GM19193 (cell line): Measurements from ENCODE around the gene BET1L.

Source experiments
- POLR2A ChIP-seq: IDR thresholded peaks from 4 replicates; pipeline ENCODE4 v1.6.1; 2011; ENCODE audit not compliant: insufficient read depth, insufficient read length; ENCODE audit errors: extremely low read depth

BET1L gene

GRCh38 chr11:207208-207862 is at the start of gene BET1L, which contains the start of gene RIC8A:
TSS of gene BET1L (minus strand) at chr11:207399. CDS start at chr11:207321, 78 bp downstream.
TSS of gene RIC8A (plus strand) at chr11:207708. CDS start at chr11:208855, 1,147 bp downstream.
- peak; percentile 96 for TF ChIP-seq POLR2A

GRCh38 chr11:255816-256215 is 48.6 kb upstream of the BET1L start:
- TF ChIP-seq POLR2A, result no peak

- TF ChIP-seq POLR2A, result no peak
These were observed 48.0 kb upstream of the BET1L start for GRCh38 chr11:255176-255575.

GRCh38 chr11:253886-254270 is 46.7 kb upstream of the BET1L start:
- TF ChIP-seq POLR2A, result no peak

DNA sequence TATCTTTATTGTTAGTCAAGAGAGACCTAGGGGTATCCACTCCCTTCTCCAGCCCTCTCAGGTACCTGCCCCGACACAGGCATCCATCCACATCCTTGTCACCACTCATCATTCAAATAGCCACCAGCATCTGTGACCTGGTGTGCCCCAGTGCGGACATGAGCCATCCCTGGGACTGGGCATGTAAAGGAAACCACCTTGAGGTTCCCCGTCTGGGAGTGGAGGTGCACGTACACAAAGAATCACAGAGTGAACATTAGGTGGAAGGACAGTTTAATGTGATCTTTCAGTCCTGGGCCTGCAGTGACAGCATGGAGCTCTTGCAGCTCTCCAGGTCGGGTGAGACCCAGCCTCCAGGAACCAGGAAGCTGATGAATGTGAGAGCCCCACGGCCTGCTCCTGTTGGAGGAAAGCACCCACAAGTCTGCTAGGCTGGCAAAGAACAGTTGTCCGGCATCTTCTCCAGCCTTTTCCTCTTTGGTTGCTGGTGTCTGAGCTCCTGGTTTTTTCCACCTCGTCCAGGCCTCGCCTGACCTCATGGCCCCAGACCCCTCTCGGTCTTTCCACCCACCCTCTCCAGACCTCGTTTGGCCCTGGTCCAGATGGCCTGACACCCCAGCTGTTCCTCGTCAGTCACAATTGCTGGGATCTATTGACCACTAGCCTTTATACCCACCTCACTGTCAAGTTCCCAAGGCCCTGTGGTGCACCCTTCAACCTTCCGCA is 46.1 kb upstream of the BET1L start:
- TF ChIP-seq POLR2A, result no peak

- TF ChIP-seq POLR2A, result no peak
These were observed 45.5 kb upstream of the BET1L start for GRCh38 chr11:252666-253065.

DNA sequence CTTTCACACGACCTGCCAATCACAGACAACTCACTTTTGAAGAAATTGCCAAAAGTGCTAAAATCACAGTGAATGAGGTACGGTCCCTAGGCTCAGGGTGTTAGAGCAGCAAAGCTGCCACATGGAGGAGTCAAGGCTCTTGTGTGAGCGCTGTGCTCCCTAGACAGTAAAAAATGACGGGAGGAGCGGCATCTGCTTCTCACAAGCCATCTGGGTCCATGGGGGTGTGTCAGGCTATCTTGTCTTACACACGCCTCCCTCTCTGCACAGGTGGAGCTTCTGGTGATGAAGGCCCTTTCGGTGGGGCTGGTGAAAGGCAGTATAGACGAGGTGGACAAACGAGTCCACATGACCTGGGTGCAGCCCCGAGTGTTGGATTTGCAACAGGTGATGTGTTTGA is 44.4 kb upstream of the BET1L start:
- TF ChIP-seq POLR2A, result no peak

GRCh38 chr11:250740-251299 is 43.6 kb upstream of the BET1L start:
- TF ChIP-seq POLR2A, result no peak

- TF ChIP-seq POLR2A, result no peak
These were observed 43.1 kb upstream of the BET1L start for GRCh38 chr11:250274-250673.

- TF ChIP-seq POLR2A, result no peak
These were observed 41.9 kb upstream of the BET1L start for GRCh38 chr11:249062-249461.

GRCh38 chr11:244376-244775 is 37.2 kb upstream of the BET1L start:
- TF ChIP-seq POLR2A, result no peak

GRCh38 chr11:241634-242033 is 34.4 kb upstream of the BET1L start:
- TF ChIP-seq POLR2A, result no peak

GRCh38 chr11:240315-240714 is 33.1 kb upstream of the BET1L start:
- TF ChIP-seq POLR2A, result no peak

- TF ChIP-seq POLR2A, result peak; percentile 82
These were observed 29.9 kb upstream of the BET1L start, which contains the start of gene PSMD13 for GRCh38 chr11:236774-237767. TSS of gene PSMD13 (plus strand) at chr11:236976. CDS start at chr11:237050, 74 bp downstream.
